Endodermal cell (in vitro differentiated cells): ENCODE measurements around the gene SPPL3. TPM values are rescaled to one million over a fixed set of nuclear protein-coding genes. Genes with fewer than 3 reads are reported as not detected.

Source experiments
- DNase-seq: peaks from one replicate; pipeline ENCODE4 v3.0.0-alpha.2; 2017
- H3K27ac ChIP-seq: 2 replicates; pipeline ENCODE4 v1.5.1; 2013; ENCODE audit warnings: mild to moderate bottlenecking, low read depth, low read length, moderate library complexity
- H3K27me3 ChIP-seq: 2 replicates; pipeline ENCODE4 v1.6.1; 2013; ENCODE audit warnings: mild to moderate bottlenecking, low read length, moderate library complexity; ENCODE audit not compliant: insufficient read depth, control insufficient read depth, poor library complexity, severe bottlenecking
- H3K36me3 ChIP-seq: 2 replicates; pipeline ENCODE4 v1.7.0; 2013; ENCODE audit warnings: mild to moderate bottlenecking, low read length, moderate library complexity; ENCODE audit not compliant: control insufficient read depth, insufficient read depth
- H3K4me1 ChIP-seq: one replicate; pipeline ENCODE4 v1.7.0; 2013; ENCODE audit warnings: low read length; ENCODE audit not compliant: control insufficient read depth, insufficient read depth
- H3K4me3 ChIP-seq: 2 replicates; pipeline ENCODE4 v1.5.1; 2013; ENCODE audit warnings: mild to moderate bottlenecking, low read length, moderate library complexity
- H3K9ac ChIP-seq: 2 replicates; pipeline ENCODE4 v1.6.1; 2013; ENCODE audit warnings: mild to moderate bottlenecking, low read length, moderate library complexity; ENCODE audit not compliant: poor library complexity, severe bottlenecking; ENCODE audit errors: extremely low read depth
- H3K9me3 ChIP-seq: 2 replicates; pipeline ENCODE4 v1.6.1; 2013; ENCODE audit warnings: mild to moderate bottlenecking, low read length, moderate library complexity; ENCODE audit not compliant: control insufficient read depth
- H3K27ac Mint-ChIP-seq: 2 replicates; pipeline ENCODE4 v1.8.0; 2020; ENCODE audit warnings: mixed read lengths
- H3K27me3 Mint-ChIP-seq: 2 replicates; pipeline ENCODE4 v1.8.0; 2021; ENCODE audit warnings: mild to moderate bottlenecking, mixed read lengths; ENCODE audit not compliant: insufficient read depth
- H3K36me3 Mint-ChIP-seq: 2 replicates; pipeline ENCODE4 v1.8.0; 2020; ENCODE audit warnings: low read depth, mixed read lengths
- H3K4me1 Mint-ChIP-seq: 2 replicates; pipeline ENCODE4 v1.8.0; 2020; ENCODE audit warnings: mixed read lengths
- H3K4me3 Mint-ChIP-seq: 2 replicates; pipeline ENCODE4 v1.8.0; 2020; ENCODE audit warnings: mild to moderate bottlenecking, moderate library complexity, mixed read lengths
- H3K9me3 Mint-ChIP-seq: 2 replicates; pipeline ENCODE4 v1.8.0; 2020; ENCODE audit warnings: mild to moderate bottlenecking, mixed read lengths
- CTCF ChIP-seq: fragments of 200-600 bp; sonication (generic); conservative IDR thresholded peaks from 2 replicates; pipeline ENCODE4 v1.5.0; 2021; ENCODE audit warnings: antibody characterized with exemption, mild to moderate bottlenecking
- WGBS, 2 experiments: methylation state at CpG; one replicate each; pipeline versions ENCODE4 v1.1.5 to v1.1.7; 2013; ENCODE audit warnings: missing lambda C conversion rate in 2 of 2, mixed read lengths in 1 of 2; ENCODE audit not compliant: insufficient coverage in 1 of 2, insufficient read length in 1 of 2; 5-methylcytosine and 5-hydroxymethylcytosine counted together
- total RNA-seq, 2 donors: library from RNA; stranded (reverse); fragmentation: NEBNext Ultra II Directional in 1 of 2; extraction: Animal tissue kit (Norgen Biotek cat#: 25700) in 1 of 2; gene quantifications; 2 replicates in 1 of 2; 3 replicates in 1 of 2; pipeline ENCODE4 v1.2.1, GENCODE V29; 2021

SPPL3 gene
- total RNA-seq, 2 donors from 2014 or later, result 41.1 to 46.8 TPM

- H3K27ac Mint-ChIP-seq, result no peak overlapping the region
- TF ChIP-seq CTCF, result no peak
- Histone ChIP-seq H3K9ac (no peak overlapping the region), H3K4me1 (peaks cover 2% of the 10 kb centered on the region), H3K9me3 (no peaks in the 10 kb centered on the region), H3K4me3 (no peak overlapping the region), H3K27ac (no peak overlapping the region), H3K27me3 (no peaks in the 10 kb centered on the region), H3K36me3 (peaks cover 15% of the 10 kb centered on the region)
- H3K4me3 Mint-ChIP-seq, result no peak overlapping the region
- DNase-seq, result no peak
- 87 to 95% methylated on average over 2 of the region's 2 CpGs for WGBS, 2 experiments
- no peaks in the 10 kb centered on the region for H3K27me3 Mint-ChIP-seq
- H3K9me3 Mint-ChIP-seq, result no peaks in the 10 kb centered on the region
- peaks cover 18% of the 10 kb centered on the region for H3K4me1 Mint-ChIP-seq
- H3K36me3 Mint-ChIP-seq, result peaks cover 10% of the 10 kb centered on the region
These were observed 89.8 kb downstream of the SPPL3 start for GRCh38 chr12:120814203-120814902.

GRCh38 chr12:120813588-120814153 is 90.5 kb downstream of the SPPL3 start:
- no peaks in the 10 kb centered on the region for H3K27me3 Mint-ChIP-seq
- peaks cover 15% of the 10 kb centered on the region for H3K36me3 Mint-ChIP-seq
- TF ChIP-seq CTCF, result no peak
- no peaks in the 10 kb centered on the region for H3K27me3 ChIP-seq
- peaks cover 17% of the 10 kb centered on the region for H3K36me3 ChIP-seq
- no peak overlapping the region for H3K27ac ChIP-seq
- H3K4me3 ChIP-seq, result no peak overlapping the region
- H3K9me3 ChIP-seq, result no peaks in the 10 kb centered on the region
- no peak overlapping the region for H3K9ac ChIP-seq
- 100% methylated on average over 2 of the region's 2 CpGs; no CpG with 5 or more reads in 1 of the 2 experiments for WGBS, 2 experiments
- peaks cover 2% of the 10 kb centered on the region for H3K4me1 ChIP-seq
- H3K9me3 Mint-ChIP-seq, result no peaks in the 10 kb centered on the region
- DNase-seq, result no peak
- no peak overlapping the region for H3K4me3 Mint-ChIP-seq
- no peak overlapping the region for H3K27ac Mint-ChIP-seq
- H3K4me1 Mint-ChIP-seq, result peaks cover 18% of the 10 kb centered on the region

GRCh38 chr12:120810021-120810420 is 94.1 kb downstream of the SPPL3 start:
- H3K4me1 Mint-ChIP-seq, result peaks cover 8% of the 10 kb centered on the region
- Histone ChIP-seq H3K36me3 (peaks cover 17% of the 10 kb centered on the region), H3K4me1 (peaks cover 2% of the 10 kb centered on the region), H3K4me3 (no peak overlapping the region), H3K9ac (no peak overlapping the region), H3K27me3 (no peaks in the 10 kb centered on the region), H3K9me3 (no peaks in the 10 kb centered on the region), H3K27ac (no peak overlapping the region)
- DNase-seq, result no peak
- H3K9me3 Mint-ChIP-seq, result no peaks in the 10 kb centered on the region
- WGBS, 2 experiments, result 91 to 100% methylated on average over 1 to 3 of the region's 3 CpGs
- no peak for TF ChIP-seq CTCF
- H3K27ac Mint-ChIP-seq, result no peak overlapping the region
- no peaks in the 10 kb centered on the region for H3K27me3 Mint-ChIP-seq
- H3K36me3 Mint-ChIP-seq, result peaks cover 18% of the 10 kb centered on the region
- H3K4me3 Mint-ChIP-seq, result no peak overlapping the region
